ENCODE data around the gene SDF2L1.

- TF ChIP-seq POLR2AphosphoS5 (IDR thresholded peaks at IDR 0.05; ENCODE audit: low read depth, low read length) = no peak
- TF ChIP-seq TAF1 (IDR thresholded peaks at IDR 0.05; ENCODE audit: low read depth, low read length) = no peak
- peak; percentile 29 for TF ChIP-seq POLR2A (IDR thresholded peaks at IDR 0.05; ENCODE audit: low read depth, low read length)
- TF ChIP-seq SPI1 (IDR thresholded peaks at IDR 0.05; ENCODE audit: low read depth, low read length) = no peak
- TF ChIP-seq PAX5 (IDR thresholded peaks at IDR 0.05; ENCODE audit: insufficient read depth, low read length, severe bottlenecking) = no peak
Measured at GRCh38 chr22:21624120-21624879, 17.8 kb upstream of the SDF2L1 start.

All from GM12891 (cell line).